ENCODE results near the gene MACF1.

The MACF1 gene

GRCh38 chr1:39528082-39528481 lies 323.6 kb downstream of the MACF1 start:
- no peak for DNase-seq

DNA sequence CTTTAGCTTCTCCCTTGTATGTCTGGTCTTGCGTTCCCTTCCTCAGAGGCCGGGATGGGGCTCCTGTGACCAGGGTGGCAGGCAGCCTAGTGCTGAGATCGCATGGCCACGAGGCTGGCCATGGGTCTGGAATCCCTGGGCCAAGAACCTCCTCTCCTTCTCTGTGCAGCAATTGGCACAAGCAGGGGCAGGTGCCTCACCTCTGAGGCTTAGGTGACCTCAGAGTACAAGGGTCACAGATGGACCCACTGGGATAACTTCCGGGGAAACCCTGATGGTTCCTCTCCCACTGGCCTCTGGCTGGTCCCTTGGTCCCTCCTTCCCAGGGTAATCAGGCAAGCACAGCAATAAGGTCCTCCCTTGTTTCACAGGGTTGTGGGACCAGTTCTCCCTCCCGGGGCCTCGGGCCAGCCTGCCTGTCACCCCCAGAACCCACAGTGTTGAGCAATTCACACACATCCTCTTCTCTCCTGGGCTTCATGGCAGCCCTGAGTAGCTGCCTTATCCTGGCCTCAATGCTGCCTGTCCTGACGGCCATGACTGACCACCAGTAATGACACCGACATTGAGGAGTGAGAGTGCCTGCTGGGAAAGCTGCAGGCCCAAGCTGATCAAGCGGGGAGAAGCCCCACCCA lies 325.5 kb downstream of the MACF1 start:
- DNase-seq = no peak

GRCh38 chr1:39531526-39531925 lies 327.0 kb downstream of the MACF1 start:
- no peak for DNase-seq

DNA sequence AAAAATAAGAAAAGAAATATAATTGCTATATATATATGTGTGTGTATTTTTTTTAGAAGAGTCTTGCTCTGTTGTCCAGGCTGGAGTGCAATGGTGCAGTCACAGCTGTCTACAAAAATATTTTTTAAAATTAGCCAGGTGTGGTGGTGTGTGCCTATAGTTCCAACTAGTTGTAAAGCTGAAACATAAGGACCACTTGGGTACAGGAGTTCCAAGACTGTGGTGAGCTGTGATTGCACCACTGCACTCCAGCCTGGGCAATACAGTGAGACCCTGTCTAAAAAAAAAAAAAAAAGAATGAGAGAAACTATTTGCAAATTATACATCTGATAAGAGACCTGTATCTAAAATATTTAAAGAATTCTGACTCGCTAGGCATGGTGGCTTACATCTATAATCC lies 328.9 kb downstream of the MACF1 start:
- no peak for DNase-seq

All from anterior cingulate cortex (tissue), 58 donors.